WTC11 (cell line): Measurements from ENCODE around the gene PLD2. TPM values are rescaled to one million over a fixed set of nuclear protein-coding genes. Genes with fewer than 3 reads are reported as not detected.
A peak's percentile ranks its signal among the peaks of the same experiment; 100 is the strongest.

Experiments used
- ATAC-seq: fragments of 200-7000 bp; cut with Tn5 transposase; 2 replicates; pipeline ENCODE4 v1.10.0; 2021; ENCODE audit warnings: mild to moderate bottlenecking, moderate library complexity
- CTCF ChIA-PET: fragments of 300-600 bp; sonication (Branson Sonifier 250); formaldehyde crosslinking; loops from one replicate; lab custom pipeline; 2021; ENCODE audit warnings: antibody characterized with exemption; lab: Charles Lee
- POLR2A ChIA-PET: fragments of 350-600 bp; sonication (Branson Sonifier 250); formaldehyde crosslinking; loops from one replicate; lab custom pipeline; 2021; ENCODE audit warnings: antibody characterized with exemption; lab: Charles Lee
- DNase-seq: peaks from one replicate; pipeline ENCODE4 v3.0.0; 2021; ENCODE audit warnings: low spot score
- H3K27ac Mint-ChIP-seq: 2 replicates; pipeline ENCODE4 v1.8.0; 2021; ENCODE audit warnings: mixed read lengths
- H3K27me3 Mint-ChIP-seq: 2 replicates; pipeline ENCODE4 v1.8.0; 2021; ENCODE audit warnings: low read depth, mild to moderate bottlenecking, moderate library complexity, mixed read lengths
- H3K36me3 Mint-ChIP-seq: 2 replicates; pipeline ENCODE4 v1.8.0; 2021; ENCODE audit warnings: mixed read lengths
- H3K4me1 Mint-ChIP-seq: 2 replicates; pipeline ENCODE4 v1.8.0; 2022; ENCODE audit warnings: mixed read lengths
- H3K4me3 Mint-ChIP-seq: 2 replicates; pipeline ENCODE4 v1.8.0; 2021; ENCODE audit warnings: mild to moderate bottlenecking, moderate library complexity, mixed read lengths
- H3K9me3 Mint-ChIP-seq: 2 replicates; pipeline ENCODE4 v1.8.0; 2021; ENCODE audit warnings: mixed read lengths
- ATF1 ChIP-seq: sonication (generic); formaldehyde crosslinking; IDR thresholded peaks from 2 replicates; pipeline ENCODE4 v1.8.1; 2023; ENCODE audit warnings: mild to moderate bottlenecking, moderate library complexity, missing genetic modification reagents
- CBFB ChIP-seq: sonication (generic); formaldehyde crosslinking; IDR thresholded peaks from 2 replicates; pipeline ENCODE4 v1.8.1; 2022; ENCODE audit warnings: mild to moderate bottlenecking, low read depth, missing genetic modification reagents
- CREB1 ChIP-seq: sonication (generic); formaldehyde crosslinking; IDR thresholded peaks from 2 replicates; pipeline ENCODE4 v1.8.0; 2023; ENCODE audit warnings: mild to moderate bottlenecking, missing genetic modification reagents
- ETV6 ChIP-seq: sonication (generic); formaldehyde crosslinking; IDR thresholded peaks from 2 replicates; pipeline ENCODE4 v1.8.1; 2022; ENCODE audit warnings: mild to moderate bottlenecking, missing genetic modification reagents
- FOXK1 ChIP-seq: sonication (generic); formaldehyde crosslinking; IDR thresholded peaks from 2 replicates; pipeline ENCODE4 v1.8.0; 2022; ENCODE audit warnings: mild to moderate bottlenecking, moderate library complexity, missing genetic modification reagents
- FOXP4 ChIP-seq: sonication (generic); formaldehyde crosslinking; IDR thresholded peaks from 2 replicates; pipeline ENCODE4 v1.8.0; 2022; ENCODE audit warnings: mild to moderate bottlenecking, missing genetic modification reagents
- GRHL2 ChIP-seq: fragments of 250-450 bp; sonication (Bioruptor Pico); IDR thresholded peaks from 2 replicates; pipeline ENCODE4 v1.8.0; 2022; ENCODE audit warnings: mild to moderate bottlenecking, moderate library complexity; ENCODE audit not compliant: insufficient replicate concordance, severe bottlenecking
- IRF2 ChIP-seq: sonication (generic); formaldehyde crosslinking; IDR thresholded peaks from 2 replicates; pipeline ENCODE4 v1.8.0; 2022; ENCODE audit warnings: low read depth, missing genetic modification reagents, borderline replicate concordance
- NFATC4 ChIP-seq: fragments of 250-450 bp; sonication (Bioruptor Pico); IDR thresholded peaks from 2 replicates; pipeline ENCODE4 v1.9.0; 2021; ENCODE audit warnings: mild to moderate bottlenecking
- PRDM15 ChIP-seq: sonication (generic); formaldehyde crosslinking; IDR thresholded peaks from 2 replicates; pipeline ENCODE4 v1.8.0; 2022; ENCODE audit warnings: missing genetic modification reagents
- SMAD3 ChIP-seq: sonication (generic); formaldehyde crosslinking; IDR thresholded peaks from 2 replicates; pipeline ENCODE4 v1.8.0; 2022; ENCODE audit warnings: missing genetic modification reagents, mild to moderate bottlenecking, borderline replicate concordance
- SMAD4 ChIP-seq: sonication (generic); formaldehyde crosslinking; IDR thresholded peaks from 2 replicates; pipeline ENCODE4 v1.8.0; 2022; ENCODE audit warnings: mild to moderate bottlenecking, missing genetic modification reagents
- ZBTB21 ChIP-seq: sonication (generic); formaldehyde crosslinking; IDR thresholded peaks from 2 replicates; pipeline ENCODE4 v1.8.1; 2023; ENCODE audit warnings: mild to moderate bottlenecking, missing genetic modification reagents, borderline replicate concordance
- ZMAT4 ChIP-seq: fragments of 250-450 bp; sonication (Bioruptor Pico); IDR thresholded peaks from 2 replicates; pipeline ENCODE4 v1.9.0; 2021; ENCODE audit warnings: mild to moderate bottlenecking
- ZNF138 ChIP-seq: sonication (generic); formaldehyde crosslinking; conservative IDR thresholded peaks from 2 replicates; pipeline ENCODE4 v1.8.1; 2022; ENCODE audit warnings: mild to moderate bottlenecking, moderate library complexity, missing genetic modification reagents
- ZNF263 ChIP-seq: sonication (generic); formaldehyde crosslinking; IDR thresholded peaks from 2 replicates; pipeline ENCODE4 v1.8.1; 2022; ENCODE audit warnings: low read depth, mild to moderate bottlenecking, moderate library complexity, missing genetic modification reagents
- ZNF281 ChIP-seq: sonication (generic); formaldehyde crosslinking; IDR thresholded peaks from 2 replicates; pipeline ENCODE4 v1.8.0; 2023; ENCODE audit warnings: mild to moderate bottlenecking, missing genetic modification reagents
- ZNF396 ChIP-seq: fragments of 250-450 bp; sonication (Bioruptor Pico); IDR thresholded peaks from 2 replicates; pipeline ENCODE4 v1.8.0; 2021; ENCODE audit warnings: mild to moderate bottlenecking, moderate library complexity, borderline replicate concordance
- ZNF425 ChIP-seq: fragments of 250-450 bp; sonication (Bioruptor Pico); conservative IDR thresholded peaks from 2 replicates; pipeline ENCODE4 v1.9.0; 2021; ENCODE audit warnings: mild to moderate bottlenecking
- total RNA-seq: library from RNA; stranded (reverse); gene quantifications from 3 replicates; pipeline ENCODE4 v1.2.3, GENCODE V29; 2021

The PLD2 gene
- total RNA-seq, 1 experiment from 2014 or later: 64.9 TPM

GRCh38 chr17:4807605-4808377, 839 bp downstream of the PLD2 start:
- peak; percentile 3; the same call in 1 of the 2 replicates for ATAC-seq
- Mint-ChIP-seq H3K4me1 (peaks cover 10% of the 10 kb centered on the region), H3K4me3 (peak overlapping the region; percentile 89), H3K9me3 (no peaks in the 10 kb centered on the region), H3K27ac (peak overlapping the region; percentile 36; the same call in 1 of the 2 replicates), H3K36me3 (peaks cover 17% of the 10 kb centered on the region), H3K27me3 (peaks cover 4% of the 10 kb centered on the region; the same call in 1 of the 2 replicates)
- DNase-seq: no peak
- POLR2A ChIA-PET: interaction anchor here (0.7 to 1.1 kb wide), 3 partner anchors 12 to 62 kb away, joined by 3 read pairs; partner anchors contain the start of gene PSMB6
- CTCF ChIA-PET: interaction anchor here (0.6 to 3.7 kb wide), 11 partner anchors 12 to 501 kb away, joined by 3 to 27 read pairs (median 3); partner anchors contain the start of genes ARRB2, C17orf107, GLTPD2 and MED11
- TF ChIP-seq ZNF263 (CRISPR knock-in tag) (0 out of 2 replicates have a peak, but pooled peaks have one; percentile 15), PRDM15 (CRISPR knock-in tag) (no peak), ZNF281 (CRISPR knock-in tag) (no peak)

- H3K27ac Mint-ChIP-seq: no peak overlapping the region
- POLR2A ChIA-PET: interaction anchor here (1.1 kb wide), 1 partner anchor 61 kb away, joined by 3 read pairs; no protein-coding TSS in a partner anchor
- H3K9me3 Mint-ChIP-seq: no peaks in the 10 kb centered on the region
- TF ChIP-seq ZNF396 (CRISPR knock-in tag) (no peak), FOXK1 (no peak), ZMAT4 (CRISPR knock-in tag) (no peak), NFATC4 (no peak)
- TF ChIP-seq, all 79 proteins: peak for 0
- Mint-ChIP-seq H3K4me3 (peak overlapping the region; percentile 89), H3K27me3 (peaks cover 4% of the 10 kb centered on the region; the same call in 1 of the 2 replicates), H3K36me3 (peaks cover 17% of the 10 kb centered on the region), H3K4me1 (peaks cover 10% of the 10 kb centered on the region)
- no peak for ATAC-seq
- CTCF ChIA-PET: interaction anchor here (1.0 to 3.7 kb wide), 3 partner anchors 13 to 91 kb away, joined by 3 to 27 read pairs (median 3); partner anchors contain the start of genes C17orf107, GLTPD2 and PSMB6
- DNase-seq: no peak
Observed at GRCh38 chr17:4808378-4808767, 1.4 kb downstream of the PLD2 start.

GRCh38 chr17:4810696-4811290, 3.8 kb downstream of the PLD2 start:
- H3K9me3 Mint-ChIP-seq: no peaks in the 10 kb centered on the region
- DNase-seq (no peak), ATAC-seq (no peak)
- no peak overlapping the region for H3K4me3 Mint-ChIP-seq
- CTCF ChIA-PET: no interaction called here
- H3K27me3 Mint-ChIP-seq: peaks cover 4% of the 10 kb centered on the region; the same call in 1 of the 2 replicates
- H3K36me3 Mint-ChIP-seq: peaks cover 21% of the 10 kb centered on the region
- POLR2A ChIA-PET: no interaction called here
- no peak overlapping the region for H3K27ac Mint-ChIP-seq
- H3K4me1 Mint-ChIP-seq: peaks cover 10% of the 10 kb centered on the region
- TF ChIP-seq ZBTB21 (CRISPR knock-in tag): no peak
- no peak for TF ChIP-seq FOXP4 (CRISPR knock-in tag)
- TF ChIP-seq ATF1 (CRISPR knock-in tag): no peak
- no peak for TF ChIP-seq SMAD4 (CRISPR knock-in tag)
- no peak for TF ChIP-seq CREB1 (CRISPR knock-in tag)
- no peak for TF ChIP-seq ETV6 (CRISPR knock-in tag)
- no peak for TF ChIP-seq CBFB (CRISPR knock-in tag)
- no peak for TF ChIP-seq ZNF138 (CRISPR knock-in tag)
- no peak for TF ChIP-seq IRF2
- TF ChIP-seq SMAD3 (CRISPR knock-in tag): no peak
- TF ChIP-seq ZNF425 (CRISPR knock-in tag): no peak
- TF ChIP-seq GRHL2 (CRISPR knock-in tag): no peak
